GM15510 (cell line): ENCODE measurements around the gene FAM83F.

ENCODE experiments used
- POLR2A ChIP-seq: IDR thresholded peaks from 3 replicates; pipeline ENCODE4 v1.6.1; 2011; ENCODE audit warnings: borderline replicate concordance; ENCODE audit not compliant: insufficient read length; ENCODE audit errors: extremely low read depth

The FAM83F gene

DNA sequence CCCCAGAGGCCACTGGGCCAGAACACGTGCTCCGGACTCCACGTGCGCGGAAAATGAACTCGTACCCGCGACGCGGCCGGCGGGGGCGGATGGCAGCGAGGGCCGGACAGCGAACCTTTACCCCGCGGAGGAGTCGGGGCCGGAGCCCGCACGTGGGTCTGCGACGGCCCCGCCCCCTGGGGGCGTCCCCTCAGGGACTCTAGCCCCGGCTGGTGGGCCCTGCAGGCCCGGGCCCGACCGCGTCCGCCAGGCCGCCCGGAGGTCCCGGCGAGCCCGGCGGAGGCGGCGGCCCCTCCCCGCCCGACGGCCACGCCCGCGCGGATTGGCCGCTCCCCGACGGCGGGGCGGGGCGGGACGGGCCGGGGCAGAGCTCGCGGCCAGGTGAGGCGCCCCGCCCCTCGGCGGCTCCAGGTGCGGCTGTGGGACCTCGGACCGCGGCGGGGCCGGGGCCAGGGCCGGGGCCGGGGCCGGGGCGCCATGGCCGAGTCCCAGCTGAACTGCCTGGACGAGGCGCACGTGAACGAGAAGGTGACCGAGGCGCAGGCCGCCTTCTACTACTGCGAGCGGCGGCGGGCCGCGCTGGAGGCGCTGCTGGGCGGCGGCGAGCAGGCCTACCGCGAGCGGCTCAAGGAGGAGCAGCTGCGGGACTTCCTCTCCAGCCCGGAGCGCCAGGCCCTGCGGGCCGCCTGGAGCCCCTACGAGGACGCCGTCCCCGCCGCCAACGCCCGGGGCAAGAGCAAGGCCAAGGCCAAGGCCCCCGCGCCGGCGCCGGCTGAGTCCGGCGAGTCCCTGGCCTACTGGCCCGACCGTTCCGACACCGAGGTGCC, at the start of gene FAM83F:
Gene FAM83F, plus strand, starts transcription at position 389 of the 827 bp plus-strand sequence. Its CDS starts 89 bp downstream, at position 478.
- no peak for TF ChIP-seq POLR2A

DNA sequence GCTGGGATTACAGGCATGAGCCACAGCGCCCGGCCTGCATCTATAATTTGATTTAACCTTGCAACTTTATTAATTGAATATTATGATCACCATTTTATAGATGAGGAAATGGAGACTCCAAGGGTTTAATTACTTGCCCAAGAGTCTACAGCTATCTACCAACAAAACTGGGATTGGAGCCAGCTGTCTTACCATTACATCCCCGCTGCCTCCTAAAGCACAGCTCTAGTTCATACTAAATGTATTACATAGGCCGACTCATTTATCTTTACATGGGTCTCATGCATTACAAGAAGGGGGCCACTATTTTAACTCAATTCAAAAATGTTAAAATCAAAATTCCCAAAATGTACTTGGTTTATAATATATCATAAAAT, 48.6 kb upstream of the FAM83F start:
- TF ChIP-seq POLR2A, result no peak

DNA sequence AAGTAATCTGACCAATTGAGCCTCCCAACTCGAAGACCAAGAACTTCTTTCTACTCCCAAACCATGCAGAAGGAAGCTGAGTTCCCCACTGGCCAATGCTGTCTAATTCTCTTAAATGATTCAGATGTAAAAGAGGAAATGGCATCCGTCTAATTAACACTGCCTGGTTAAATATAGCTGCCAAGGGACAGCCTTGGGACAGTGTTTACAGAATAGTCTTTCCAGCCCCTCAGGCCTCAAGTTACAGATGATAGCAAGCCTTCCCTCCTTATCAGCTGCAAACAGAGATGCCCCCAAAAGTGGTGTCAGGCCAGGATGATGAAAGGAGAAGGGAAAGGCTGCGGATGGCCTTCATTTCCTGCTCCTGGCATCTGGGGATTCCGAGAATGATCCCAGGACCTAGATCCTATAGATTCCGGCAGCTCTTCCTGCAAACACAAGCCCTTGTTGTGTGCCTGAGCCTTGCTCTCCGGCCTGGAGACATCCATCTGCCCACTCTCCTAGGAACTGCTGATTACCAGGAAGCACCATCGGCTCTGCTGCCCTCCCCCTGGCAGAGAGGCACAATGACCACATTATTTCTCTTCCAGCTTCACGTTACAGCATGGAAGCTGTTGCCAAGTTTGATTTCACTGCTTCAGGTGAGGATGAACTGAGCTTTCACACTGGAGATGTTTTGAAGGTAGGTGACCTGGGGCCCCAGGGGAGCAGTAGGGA, 48.1 kb upstream of the FAM83F start:
- no peak for TF ChIP-seq POLR2A

DNA sequence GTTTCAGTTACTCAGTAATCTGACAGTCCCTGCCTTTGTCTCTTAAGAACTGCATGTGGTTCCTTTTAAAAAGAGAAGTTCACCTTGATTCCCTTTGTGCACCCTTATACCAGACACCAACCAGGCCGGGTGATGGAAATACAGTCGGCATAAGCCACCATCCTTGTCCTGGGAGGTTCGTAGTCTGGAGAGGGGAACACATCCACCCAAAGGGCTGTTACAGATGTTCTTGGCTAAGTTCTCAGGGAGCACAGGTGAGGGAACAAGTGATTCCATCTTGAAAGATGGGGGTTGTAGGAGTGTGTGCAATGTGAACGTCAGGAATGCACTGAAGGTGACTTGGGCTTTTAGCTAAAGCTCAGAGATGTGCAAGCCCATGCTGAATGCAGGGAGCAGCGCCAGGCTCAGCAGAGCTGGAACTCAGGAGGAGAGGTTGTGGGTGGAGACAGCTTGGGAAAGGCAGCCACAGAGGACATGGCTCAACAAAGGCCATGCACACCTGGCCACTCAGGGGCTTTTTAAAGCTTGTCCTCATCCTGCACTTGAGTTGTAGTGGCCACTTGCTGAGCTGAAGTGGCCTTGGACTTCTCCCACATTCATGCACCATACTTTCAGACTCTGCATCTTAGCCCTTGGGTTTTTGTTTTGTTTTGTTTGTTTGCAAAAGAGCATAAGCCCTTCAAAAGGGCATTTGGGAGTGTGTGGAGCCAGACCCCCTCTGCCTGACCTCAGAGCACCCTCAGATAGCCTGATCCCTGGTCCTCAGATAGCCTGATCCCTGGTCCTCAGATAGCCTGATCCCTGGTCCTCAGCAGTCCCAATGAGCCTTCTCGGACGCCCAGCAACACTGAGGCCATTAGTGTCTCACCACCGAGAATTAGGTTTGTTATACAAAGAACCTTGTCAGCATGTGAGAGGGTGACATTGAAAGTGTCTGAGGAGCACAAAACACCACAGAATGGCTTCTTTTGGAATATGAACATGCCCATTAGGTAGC, 47.2 kb upstream of the FAM83F start:
- TF ChIP-seq POLR2A, result no peak

DNA sequence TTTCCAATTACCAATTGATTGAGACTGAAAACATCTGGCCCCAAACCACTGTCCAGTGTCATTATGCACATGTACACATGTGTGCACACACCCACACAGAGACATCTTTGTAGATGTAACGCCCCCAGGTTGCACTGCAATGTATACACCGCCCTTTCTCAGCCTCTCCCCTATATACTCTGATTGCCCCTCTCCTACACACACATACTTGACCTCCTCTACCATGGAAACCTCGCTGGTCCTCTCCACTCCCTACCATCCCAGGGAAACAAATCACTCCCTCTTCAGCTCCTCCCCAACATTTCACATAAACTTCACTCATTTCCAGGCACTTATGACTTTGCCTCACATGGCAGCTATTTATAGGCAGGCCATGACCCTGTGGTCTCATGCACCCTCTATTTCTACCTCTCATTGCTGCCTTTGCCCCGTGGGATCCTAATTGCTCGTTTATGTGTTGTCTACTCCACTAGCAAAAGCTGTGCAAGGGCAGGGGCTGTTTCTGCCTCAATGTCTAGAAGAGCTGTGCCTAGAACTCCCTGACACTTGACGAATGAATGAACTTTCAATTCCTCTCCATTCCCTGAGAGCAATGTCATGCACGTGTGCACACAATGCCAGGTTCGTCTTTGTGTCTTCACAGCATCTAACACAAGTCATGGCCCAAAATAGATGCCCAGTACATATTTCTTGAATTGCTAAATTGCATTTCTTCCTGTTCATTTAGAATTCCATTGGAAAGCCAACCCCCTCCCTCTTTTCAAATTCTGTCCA, 44.6 kb upstream of the FAM83F start:
- TF ChIP-seq POLR2A, result no peak

DNA sequence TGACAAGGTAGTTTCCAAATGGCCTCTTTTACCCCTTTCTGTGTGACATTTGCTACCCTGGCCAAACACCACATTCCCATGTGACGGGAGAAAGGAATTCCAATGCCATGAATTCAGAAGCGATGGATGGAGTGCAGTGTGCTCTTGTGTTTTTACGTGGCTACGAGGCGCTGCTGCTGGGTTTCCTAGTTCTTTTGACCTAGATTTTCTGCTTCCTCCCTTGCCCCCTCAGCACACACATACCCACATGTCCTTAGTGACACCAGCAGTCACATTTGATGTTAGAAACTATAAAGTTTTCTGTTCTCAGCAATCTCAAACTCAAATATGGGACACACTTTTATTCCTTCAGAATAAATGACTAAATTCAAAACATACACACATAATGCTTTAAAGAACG, 42.4 kb upstream of the FAM83F start:
- no peak for TF ChIP-seq POLR2A

DNA sequence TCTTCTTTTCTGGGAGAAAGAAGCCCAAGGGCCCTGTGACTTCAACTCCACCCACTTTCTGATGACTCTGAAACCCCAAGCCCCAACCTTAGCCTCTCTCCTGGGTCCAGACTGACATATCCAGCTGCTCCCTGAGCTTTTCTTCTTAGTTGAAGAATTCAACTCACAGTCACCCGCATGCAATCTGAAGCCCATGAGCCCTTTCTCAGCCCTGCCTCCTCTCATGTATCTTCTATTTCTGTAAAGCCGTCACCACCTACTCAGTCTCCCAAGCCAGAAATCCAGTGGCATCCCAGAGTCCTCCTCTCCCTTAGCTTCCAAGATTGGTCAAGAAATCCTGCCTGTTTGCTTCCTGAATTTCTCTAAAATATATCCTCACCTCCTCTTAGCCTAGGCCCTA, 41.7 kb upstream of the FAM83F start:
- no peak for TF ChIP-seq POLR2A

DNA sequence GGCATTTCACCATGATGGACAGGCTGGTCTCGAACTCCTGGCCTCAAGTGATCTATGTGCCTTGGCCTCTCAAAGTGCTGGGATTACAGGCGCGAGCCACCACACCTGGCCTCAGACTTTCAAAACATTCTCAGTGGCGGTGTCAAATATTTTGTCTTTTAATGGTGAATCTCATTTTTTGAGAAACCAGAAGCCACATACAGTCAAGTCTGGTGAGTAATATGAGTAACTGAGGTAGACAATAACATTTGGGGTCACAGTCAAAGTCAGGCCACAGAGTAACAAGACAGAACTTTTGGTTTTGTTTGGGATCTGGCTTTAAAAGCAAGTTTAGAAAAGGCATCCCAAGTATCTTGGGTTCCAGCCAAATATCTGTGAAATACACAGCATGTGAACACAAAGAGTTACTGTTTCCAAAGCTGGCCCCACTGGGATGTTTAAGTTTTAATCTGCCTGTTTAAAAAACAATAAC, 40.1 kb upstream of the FAM83F start:
- no peak for TF ChIP-seq POLR2A

DNA sequence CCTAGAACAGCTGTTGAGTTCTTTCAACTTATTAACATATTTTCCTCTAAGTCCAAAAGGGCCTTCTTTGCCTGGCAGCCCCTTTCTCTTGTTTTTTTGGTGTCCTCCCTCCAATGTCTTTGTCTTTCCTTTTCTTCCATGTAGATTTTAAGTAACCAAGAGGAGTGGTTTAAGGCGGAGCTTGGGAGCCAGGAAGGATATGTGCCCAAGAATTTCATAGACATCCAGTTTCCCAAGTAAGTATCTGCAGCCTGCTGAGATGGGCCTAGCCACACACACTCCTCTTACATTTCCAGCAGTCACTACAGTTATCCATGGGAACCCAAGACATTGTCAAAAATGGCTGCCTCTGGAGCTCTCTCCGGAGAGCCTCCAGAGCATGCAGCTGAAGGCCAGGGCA, 39.1 kb upstream of the FAM83F start:
- no peak for TF ChIP-seq POLR2A

DNA sequence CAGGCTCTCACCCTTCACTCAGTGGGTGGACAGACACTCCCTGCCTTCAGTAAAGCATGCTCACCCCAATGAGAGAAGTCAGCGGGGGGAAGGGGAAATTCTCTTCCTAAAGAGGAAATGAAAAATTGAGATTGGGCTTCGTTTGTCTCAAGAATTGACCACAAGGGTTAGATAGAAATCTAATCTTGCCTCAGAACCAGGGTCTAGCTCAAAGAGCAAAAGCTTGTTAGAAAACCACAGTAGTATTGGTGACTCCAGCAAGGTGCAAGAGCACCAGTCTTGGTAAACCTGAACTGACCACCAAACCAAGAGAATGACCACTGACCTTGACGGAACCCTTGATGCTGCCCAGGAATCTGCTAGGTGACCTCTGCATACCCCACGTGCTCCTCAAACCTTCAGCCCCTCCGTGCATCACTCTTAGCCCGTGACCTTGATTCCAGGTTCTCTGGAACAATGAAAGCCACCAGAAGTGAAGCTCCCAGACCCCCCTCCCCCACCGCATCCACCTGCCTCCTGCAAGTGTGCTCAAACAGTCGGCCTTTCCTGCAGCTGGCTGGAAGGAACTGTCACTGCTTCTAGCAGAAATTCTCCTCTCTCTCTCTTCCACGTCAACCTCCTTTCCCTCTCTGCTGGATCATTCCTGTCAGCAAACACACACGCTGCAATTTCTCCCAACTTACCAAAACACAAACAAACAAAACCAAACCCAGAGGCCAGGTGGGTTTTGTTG, 37.7 kb upstream of the FAM83F start:
- TF ChIP-seq POLR2A, result no peak

DNA sequence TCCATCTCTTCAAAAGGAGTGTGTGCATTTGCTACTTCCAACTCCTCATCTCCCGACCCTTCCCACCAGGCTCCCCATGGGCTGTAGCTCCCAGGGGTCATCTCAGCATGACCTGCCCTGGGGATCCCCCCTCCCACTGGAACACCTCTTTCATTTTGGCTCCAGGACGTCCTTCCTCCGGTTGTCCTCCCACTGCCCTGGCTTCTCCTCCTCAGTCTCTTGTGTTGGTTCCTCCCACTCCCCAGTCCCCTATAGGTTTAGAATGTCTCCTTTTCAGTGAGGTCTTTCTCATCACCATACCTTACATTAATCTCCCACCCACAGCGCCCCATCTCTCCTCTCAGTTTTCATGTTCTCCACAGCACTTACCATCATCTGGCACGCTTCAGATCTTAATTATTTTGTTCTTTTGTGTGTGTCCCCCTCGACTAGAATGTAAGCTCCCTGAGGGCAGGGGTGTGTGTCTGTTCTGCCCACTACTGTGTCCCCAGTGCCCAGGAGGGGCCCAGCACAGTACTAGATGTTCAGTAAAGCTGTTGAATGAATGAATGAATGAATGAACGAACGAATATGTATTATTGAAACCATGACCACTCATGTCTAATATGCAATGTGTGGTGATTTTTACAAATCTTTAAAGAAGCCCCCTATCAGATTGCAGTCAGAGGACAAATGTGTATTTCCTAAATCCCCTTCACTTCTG, 36.6 kb upstream of the FAM83F start:
- no peak for TF ChIP-seq POLR2A

DNA sequence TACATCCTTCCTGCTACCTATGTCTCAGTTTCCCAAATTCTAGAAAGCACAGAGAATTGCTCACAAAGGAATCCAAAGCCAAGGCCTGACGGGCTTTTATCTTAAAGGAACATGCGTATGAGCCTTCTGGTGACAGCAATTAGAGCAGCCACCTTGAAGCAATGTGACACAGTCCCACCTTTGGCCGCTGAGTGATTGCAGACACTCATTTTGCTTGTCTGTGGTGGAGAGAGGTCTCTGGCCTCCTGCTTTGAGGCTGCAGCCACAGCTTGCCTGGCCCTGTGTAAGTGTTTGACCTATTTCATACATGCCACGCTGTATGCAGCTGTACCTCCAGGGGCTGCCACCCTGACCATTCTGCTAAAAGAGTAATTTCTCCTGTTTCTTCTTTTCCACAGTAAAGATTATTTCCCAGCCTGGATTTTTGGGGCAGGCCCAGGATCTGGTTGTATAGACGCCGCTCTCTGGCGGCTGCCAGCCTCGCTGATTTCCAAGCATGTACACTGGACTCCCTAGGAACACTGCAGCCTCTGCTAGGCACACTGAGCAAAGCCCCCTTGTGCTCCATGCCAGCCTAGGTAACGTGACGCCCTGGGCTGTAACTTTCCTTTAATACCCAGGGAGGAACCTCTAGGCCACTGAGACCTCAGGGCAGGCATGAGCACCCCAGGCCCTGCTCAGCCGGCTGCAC, 35.7 kb upstream of the FAM83F start:
- no peak for TF ChIP-seq POLR2A
